Fibroblast of lung (primary cell): ENCODE measurements around the gene DNMT1. TPM values are rescaled to one million over a fixed set of nuclear protein-coding genes. Genes with fewer than 3 reads are reported as not detected.
A peak's percentile ranks its signal among the peaks of the same experiment; 100 is the strongest.

Experiments
- DNase-seq, 2 donors: peaks; one replicate each; pipeline versions ENCODE4 v3.0.0 to v3.0.0-alpha.2; 2010; ENCODE audit warnings: low read depth in 2 of 2
- H2AFZ ChIP-seq: 2 replicates; pipeline ENCODE4 v1.5.1; 2012; ENCODE audit warnings: low read length, control low read depth, inconsistent platforms
- H3K27ac ChIP-seq: 2 replicates; pipeline ENCODE4 v1.5.1; 2011; ENCODE audit warnings: low read length, control low read depth; ENCODE audit not compliant: insufficient read depth
- H3K27me3 ChIP-seq: 2 replicates; pipeline ENCODE4 v1.5.1; 2011; ENCODE audit warnings: mild to moderate bottlenecking, low read length; ENCODE audit not compliant: control insufficient read depth, insufficient read depth
- H3K36me3 ChIP-seq: 2 replicates; pipeline ENCODE4 v1.5.1; 2011; ENCODE audit warnings: low read length; ENCODE audit not compliant: control insufficient read depth, insufficient read depth
- H3K4me1 ChIP-seq: 2 replicates; pipeline ENCODE4 v1.5.1; 2011; ENCODE audit warnings: low read length; ENCODE audit not compliant: control insufficient read depth, insufficient read depth; ENCODE audit errors: extremely low read depth
- H3K4me2 ChIP-seq: 2 replicates; pipeline ENCODE4 v1.5.1; 2011; ENCODE audit warnings: low read length, control low read depth; ENCODE audit not compliant: insufficient read depth; ENCODE audit errors: extremely low read depth
- H3K4me3 ChIP-seq, 4 experiments: fragments of 200-600 bp in 1 of 4; sonication (generic) in 1 of 4; replicated peaks in 1 of 4; 2 replicates each; pipeline ENCODE4 v1.5.1; 2011 to 2016; ENCODE audit warnings: low read length in 4 of 4, low read depth in 3 of 4, mild to moderate bottlenecking in 3 of 4, control low read depth in 2 of 4, inconsistent platforms in 1 of 4, mixed read lengths in 1 of 4; ENCODE audit not compliant: insufficient read depth in 1 of 4; ENCODE audit errors: control extremely low read depth in 1 of 4
- H3K79me2 ChIP-seq: 2 replicates; pipeline ENCODE4 v1.5.1; 2012; ENCODE audit warnings: mild to moderate bottlenecking, low read length, inconsistent platforms; ENCODE audit not compliant: control insufficient read depth, insufficient read depth
- H3K9ac ChIP-seq: 2 replicates; pipeline ENCODE4 v1.5.1; 2011; ENCODE audit warnings: mild to moderate bottlenecking, low read length, control low read depth; ENCODE audit not compliant: insufficient read depth
- H3K9me3 ChIP-seq: 2 replicates; pipeline ENCODE4 v1.5.1; 2012; ENCODE audit warnings: low read depth, low read length; ENCODE audit not compliant: control insufficient read depth, insufficient read depth
- H4K20me1 ChIP-seq: 2 replicates; pipeline ENCODE4 v1.5.1; 2011; ENCODE audit warnings: low read length; ENCODE audit not compliant: control insufficient read depth, insufficient read depth; ENCODE audit errors: extremely low read depth
- CTCF ChIP-seq, 2 donors: IDR thresholded peaks in 1 of 2; conservative IDR thresholded peaks in 1 of 2; 1 replicate in 1 of 2; 2 replicates in 1 of 2; pipeline ENCODE4 v1.5.1; 2011 to 2012; ENCODE audit warnings: low read length in 2 of 2, control low read depth in 1 of 2, inconsistent platforms in 1 of 2, low read depth in 1 of 2, mild to moderate bottlenecking in 1 of 2
- EZH2 ChIP-seq: IDR thresholded peaks from 2 replicates; pipeline ENCODE4 v1.5.1; 2012; ENCODE audit warnings: low read length, control low read depth, mild to moderate bottlenecking; ENCODE audit errors: missing control alignments
- polyA plus RNA-seq, 2 donors: library from polyadenylated mRNA; depleted of rRNA in 1 of 2; stranded (reverse) in 1 of 2; unstranded in 1 of 2; fragments of >200 nt; gene quantifications; 2 replicates each; pipeline ENCODE4 v1.2.1, GENCODE V29; 2011 to 2012; ENCODE audit warnings: missing spikeins in 1 of 2
- total RNA-seq: library from RNA; depleted of rRNA; stranded (reverse); fragments of >200 nt; gene quantifications from 2 replicates; pipeline ENCODE4 v1.2.1, GENCODE V29; 2014

The DNMT1 gene
- total and polyA plus RNA-seq, 2 donors (not counting 1 experiment from before 2014, with no cell fraction given) = 33.7 to 36.7 TPM

- H3K9ac ChIP-seq = no peak overlapping the region
- no peak for TF ChIP-seq CTCF (conservative IDR thresholded peaks at IDR 0.05 in 1 of 2, IDR thresholded peaks at IDR 0.05 in 1 of 2; ENCODE audit: low read depth in 1 of 2, low read length in 2 of 2)
- no peak for TF ChIP-seq EZH2
- DNase-seq = no peak
- no peaks in the 10 kb centered on the region for H4K20me1 ChIP-seq
- H3K4me3 ChIP-seq = no peak overlapping the region
- no peak overlapping the region for H3K4me2 ChIP-seq
- H3K27me3 ChIP-seq = no peaks in the 10 kb centered on the region
- H3K9me3 ChIP-seq = no peaks in the 10 kb centered on the region
- H3K79me2 ChIP-seq = peaks cover 7% of the 10 kb centered on the region
- H2AFZ ChIP-seq = no peak overlapping the region
- H3K27ac ChIP-seq = no peak overlapping the region
- peaks cover 18% of the 10 kb centered on the region for H3K4me1 ChIP-seq
- H3K36me3 ChIP-seq = no peaks in the 10 kb centered on the region
Measured at GRCh38 chr19:10235003-10235402, 40.2 kb upstream of the DNMT1 start.

- H3K4me2 ChIP-seq = no peak overlapping the region
Measured at GRCh38 chr19:10233946-10234345, 39.2 kb upstream of the DNMT1 start.

GRCh38 chr19:10231612-10232228, 37.0 kb upstream of the DNMT1 start:
- Histone ChIP-seq H3K36me3 (no peaks in the 10 kb centered on the region), H3K4me3 (peak overlapping the region in 2 of 4 experiments; percentile 36 to 77)

More at GRCh38 chr19:10233946-10234345, 39.2 kb upstream of the DNMT1 start:
- H3K27ac ChIP-seq = no peak overlapping the region
- H2AFZ ChIP-seq = no peak overlapping the region
- peaks cover 17% of the 10 kb centered on the region for H3K4me1 ChIP-seq
- no peaks in the 10 kb centered on the region for H3K9me3 ChIP-seq
- H3K36me3 ChIP-seq = no peaks in the 10 kb centered on the region
- peaks cover 16% of the 10 kb centered on the region for H3K79me2 ChIP-seq
- no peak for DNase-seq
- TF ChIP-seq EZH2 = no peak
- TF ChIP-seq CTCF (conservative IDR thresholded peaks at IDR 0.05 in 1 of 2, IDR thresholded peaks at IDR 0.05 in 1 of 2; ENCODE audit: low read depth in 1 of 2, low read length in 2 of 2) = no peak
- H3K9ac ChIP-seq = no peak overlapping the region
- H4K20me1 ChIP-seq = no peaks in the 10 kb centered on the region
- no peaks in the 10 kb centered on the region for H3K27me3 ChIP-seq
- no peak overlapping the region for H3K4me3 ChIP-seq

More at GRCh38 chr19:10231612-10232228, 37.0 kb upstream of the DNMT1 start:
- no peak overlapping the region for H2AFZ ChIP-seq
- no peaks in the 10 kb centered on the region for H3K9me3 ChIP-seq
- H3K27me3 ChIP-seq = no peaks in the 10 kb centered on the region
- H3K79me2 ChIP-seq = peaks cover 24% of the 10 kb centered on the region
- H3K27ac ChIP-seq = peak overlapping the region; percentile 48
- no peaks in the 10 kb centered on the region for H4K20me1 ChIP-seq
- no peak overlapping the region for H3K4me2 ChIP-seq
- H3K9ac ChIP-seq = no peak overlapping the region
- H3K4me1 ChIP-seq = peaks cover 19% of the 10 kb centered on the region
- DNase-seq = no peak
- TF ChIP-seq EZH2 = no peak
- TF ChIP-seq CTCF (conservative IDR thresholded peaks at IDR 0.05 in 1 of 2, IDR thresholded peaks at IDR 0.05 in 1 of 2; ENCODE audit: low read depth in 1 of 2, low read length in 2 of 2) = no peak
